NOMO-1 treated with dmso at 0.1 percent for 144 hours (cell line): ENCODE results near the gene SPRY4.
"Not testable (repeated sequence)": the region's sequence is repeated elsewhere in the genome, so short reads cannot be mapped to it uniquely, and the experiment has no call there.

Experiments used
- DNase-seq: peaks from one replicate; lab custom pipeline; 2025; ENCODE audit not compliant: unreplicated experiment; lab: John Stamatoyannopoulos, UW

The SPRY4 gene

GRCh38 chr5:142316051-142316450 lies 8.8 kb downstream of the SPRY4 start:
- DNase-seq, result peak; percentile 13

- no peak for DNase-seq
Measured at GRCh38 chr5:142315096-142315900, 9.5 kb downstream of the SPRY4 start.

DNA sequence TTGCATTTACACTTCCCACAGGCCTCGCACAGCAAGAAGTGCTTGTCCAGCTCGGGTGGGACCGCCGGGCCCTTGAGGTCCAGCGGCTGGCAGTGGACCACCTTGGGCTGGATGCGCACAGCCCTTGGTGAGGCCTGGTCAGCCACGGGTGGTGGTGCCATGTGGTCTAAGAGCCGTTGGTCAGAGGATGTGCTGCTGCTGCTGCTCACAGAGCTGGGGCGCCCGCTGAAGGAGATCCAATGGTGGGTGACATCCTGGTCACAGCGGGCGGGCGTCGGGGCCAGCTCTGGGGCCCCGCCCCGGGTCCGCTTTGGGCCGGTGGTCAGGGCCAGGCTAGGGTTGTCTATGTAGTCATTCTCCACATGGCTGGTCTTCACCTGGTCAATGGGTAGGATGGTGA lies 10.2 kb downstream of the SPRY4 start:
- DNase-seq, result no peak

DNA sequence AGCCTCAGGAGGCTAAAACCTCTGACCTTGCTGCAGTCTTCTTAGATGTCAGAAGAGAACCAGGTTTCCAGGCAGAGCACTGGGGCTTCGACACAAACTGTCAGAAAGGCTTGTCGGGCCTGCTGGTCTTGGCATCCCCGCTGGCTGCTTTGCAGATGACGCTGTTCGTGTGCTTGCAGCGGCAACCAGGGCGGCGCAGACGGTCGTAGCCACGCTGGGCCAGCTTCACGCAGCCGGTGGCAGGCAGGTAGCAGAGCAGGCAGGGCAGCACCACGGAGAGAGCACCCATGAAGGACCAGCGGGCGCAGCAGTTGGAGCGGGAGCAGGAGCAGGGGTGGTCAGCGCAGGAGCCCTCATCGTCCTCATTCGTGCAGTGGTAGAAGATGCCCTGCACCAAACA lies 10.7 kb downstream of the SPRY4 start:
- DNase-seq, result no peak

- no peak for DNase-seq
Measured at GRCh38 chr5:142313682-142314081, 11.1 kb downstream of the SPRY4 start.

GRCh38 chr5:142313275-142313674 lies 11.5 kb downstream of the SPRY4 start:
- DNase-seq, result no peak

- no peak for DNase-seq
Measured at GRCh38 chr5:142312399-142312798, 12.4 kb downstream of the SPRY4 start.

GRCh38 chr5:142311725-142312124 lies 13.1 kb downstream of the SPRY4 start:
- no peak for DNase-seq

- no peak for DNase-seq
Measured at GRCh38 chr5:142310803-142311202, 14.0 kb downstream of the SPRY4 start.

DNA sequence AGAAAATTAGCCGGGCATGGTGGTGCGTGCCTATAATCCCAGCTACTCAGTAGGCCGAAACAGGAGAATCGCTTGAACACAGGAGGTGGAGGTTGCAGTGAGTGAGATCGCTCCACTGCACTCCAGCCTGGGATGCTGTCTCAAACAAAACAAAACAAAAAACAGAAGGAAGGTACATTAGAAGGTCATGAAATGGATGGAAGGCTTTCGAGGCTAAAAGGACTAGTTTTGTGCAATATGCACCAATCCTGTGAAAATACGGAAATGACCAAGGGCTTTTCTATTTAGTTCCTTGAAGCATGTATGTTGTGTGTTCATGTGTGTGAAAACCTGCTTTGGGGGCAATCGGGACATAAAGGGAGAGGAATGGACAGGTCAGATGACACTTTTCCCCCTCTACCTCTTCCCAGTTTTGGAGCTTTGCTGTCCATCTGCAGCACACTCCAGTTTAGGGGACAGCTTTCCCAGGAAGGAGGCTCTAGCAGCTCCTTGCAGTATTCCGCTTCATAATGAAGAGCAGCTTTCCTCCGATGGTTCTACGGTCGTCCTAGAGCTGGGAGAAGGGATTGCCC lies 15.0 kb downstream of the SPRY4 start:
- no peak for DNase-seq

DNA sequence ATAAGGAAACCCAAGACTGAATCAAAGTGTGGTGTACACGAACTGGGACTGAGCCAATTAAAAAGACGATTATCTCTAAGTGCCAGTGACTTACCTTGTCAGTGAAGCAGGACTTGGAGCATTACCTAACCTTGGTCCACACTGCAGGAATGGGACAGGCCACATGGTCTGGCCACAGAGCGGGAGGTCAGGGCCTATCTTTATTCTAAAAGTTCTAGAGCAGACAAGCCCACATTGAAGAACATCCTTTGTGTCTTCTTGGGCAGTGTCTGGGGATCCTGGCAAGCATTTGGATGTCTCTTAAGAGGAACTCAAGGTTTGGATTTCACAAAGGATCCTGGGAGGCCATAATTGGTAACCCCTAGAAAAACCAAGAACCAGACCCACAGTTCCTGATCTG lies 16.5 kb downstream of the SPRY4 start:
- no peak for DNase-seq

DNA sequence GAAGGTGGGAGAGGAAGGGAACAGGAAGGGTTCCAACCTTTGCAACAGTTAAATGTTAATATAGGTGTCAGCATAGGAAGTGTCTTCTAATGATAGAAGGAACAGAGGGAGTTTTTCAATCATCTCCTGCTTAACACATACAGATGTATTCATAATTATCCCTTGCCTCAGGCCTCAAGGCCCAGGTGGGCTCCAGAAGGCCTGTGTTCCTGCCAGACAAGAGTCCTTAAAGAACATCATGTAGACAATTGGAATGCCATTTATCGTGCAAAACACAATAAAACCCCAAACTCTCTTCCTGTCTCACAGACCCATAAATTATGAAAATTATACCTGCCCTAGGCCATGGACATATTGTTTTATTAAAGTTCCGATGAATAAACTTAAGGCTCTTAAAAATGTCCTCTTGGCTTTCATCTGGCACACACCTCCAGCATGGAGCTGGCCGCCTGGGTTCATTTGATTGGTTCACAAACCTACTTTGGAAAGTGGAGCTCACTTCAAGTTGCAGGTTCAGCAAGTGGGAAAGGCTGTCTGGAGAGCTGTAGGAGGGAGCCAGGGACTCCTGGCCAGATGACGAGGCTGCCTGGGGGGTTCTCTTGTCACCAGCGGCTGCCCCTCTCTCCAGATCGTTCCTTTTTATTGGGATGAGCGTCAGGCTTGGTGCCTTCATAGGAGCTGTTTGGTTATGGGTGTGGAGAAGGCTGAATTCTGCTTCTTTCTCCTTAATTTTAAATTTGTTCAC lies 17.5 kb downstream of the SPRY4 start:
- no peak for DNase-seq

- DNase-seq, result no peak
Measured at GRCh38 chr5:142306077-142306502, 18.7 kb downstream of the SPRY4 start.

DNA sequence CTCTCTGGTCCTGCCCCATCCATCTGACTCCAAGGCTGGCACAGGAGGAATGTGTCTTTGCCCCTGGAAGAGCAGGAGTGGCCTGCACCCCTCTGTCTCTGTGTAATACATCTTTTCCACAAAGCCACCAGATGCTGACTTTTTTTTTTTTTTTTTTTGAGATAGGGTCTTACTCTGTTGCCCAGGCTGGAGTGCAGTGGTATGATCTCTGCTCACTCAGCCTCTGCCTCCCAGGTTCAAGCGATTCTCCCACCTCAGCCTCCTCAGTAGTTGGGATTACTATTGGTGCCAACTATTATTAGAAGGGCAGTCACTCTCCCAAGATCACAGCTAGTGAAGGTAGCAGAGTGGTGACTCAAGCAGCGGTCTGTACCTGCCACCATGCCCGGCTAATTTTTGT lies 19.6 kb downstream of the SPRY4 start:
- no peak for DNase-seq

DNA sequence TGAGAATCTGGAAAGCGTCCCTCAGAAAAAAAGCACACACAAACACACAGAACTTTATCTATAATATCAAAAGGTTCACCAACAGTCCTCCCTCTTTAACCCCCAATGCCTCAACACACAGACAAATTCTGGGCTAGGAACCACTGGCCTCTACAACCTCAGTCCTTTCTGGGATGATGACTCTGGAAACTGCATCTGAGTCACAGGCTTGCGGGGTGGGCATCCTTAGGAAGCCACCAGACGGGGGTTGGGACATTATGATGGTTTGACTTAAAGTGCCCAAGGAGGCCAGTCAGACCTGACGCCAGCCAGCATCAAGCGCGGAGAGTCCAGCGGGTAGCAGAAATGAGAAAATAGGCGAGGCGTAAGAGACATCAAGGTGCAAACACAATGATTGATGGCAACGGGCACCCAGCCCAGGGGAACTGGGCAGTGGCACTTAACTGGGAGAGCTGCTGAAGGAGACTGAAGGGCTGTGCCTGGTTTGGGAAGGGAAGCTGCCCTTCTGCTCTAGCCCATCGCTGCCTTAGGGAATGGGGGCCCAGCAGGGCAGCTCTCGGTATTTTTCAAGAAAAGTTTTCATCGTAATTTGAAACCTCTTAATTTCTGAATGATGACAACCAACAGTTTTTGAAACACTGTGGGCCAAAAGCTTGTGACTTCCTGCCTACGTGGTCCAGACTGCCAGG lies 20.7 kb downstream of the SPRY4 start:
- DNase-seq, result no peak

DNA sequence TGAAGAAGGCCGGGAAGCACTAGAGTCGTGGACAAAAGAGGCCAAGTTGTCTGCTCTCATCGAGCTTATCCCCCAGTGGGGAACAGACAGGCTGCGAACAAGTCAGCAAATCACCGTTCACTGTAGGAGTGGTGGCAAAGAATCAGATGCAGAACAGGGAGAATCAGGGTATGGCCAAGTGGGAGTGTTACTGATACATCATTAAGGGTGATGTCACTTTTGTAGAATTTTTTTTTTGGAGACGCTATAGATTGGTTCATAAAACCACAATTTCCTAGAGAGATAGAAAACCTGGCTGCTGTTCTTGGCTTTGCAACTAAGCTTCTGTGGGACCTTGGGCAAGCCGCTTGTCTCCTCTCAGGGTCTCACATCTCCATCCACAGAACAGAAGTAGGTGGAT lies 21.3 kb downstream of the SPRY4 start:
- DNase-seq, result no peak

DNA sequence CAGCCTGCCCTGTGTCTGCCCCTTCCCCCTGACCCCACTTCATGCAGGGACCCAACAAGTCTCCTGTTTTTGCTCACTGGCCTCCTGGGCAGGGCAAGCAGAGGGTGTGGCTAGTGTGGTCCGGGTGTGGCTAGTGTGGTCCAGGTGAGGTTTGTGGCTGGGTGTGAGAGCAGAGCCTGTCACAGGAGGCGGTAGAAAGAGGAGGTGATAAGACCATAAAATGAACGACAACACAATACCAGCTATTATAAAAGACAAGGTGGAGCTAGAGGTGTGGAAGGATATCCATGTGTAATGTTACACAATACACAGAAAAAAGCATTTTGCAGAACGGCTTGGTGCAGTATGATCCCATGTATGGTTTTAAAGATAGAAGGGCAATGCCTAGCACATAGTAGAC lies 23.3 kb downstream of the SPRY4 start:
- DNase-seq, result no peak

- DNase-seq, result no peak
Measured at GRCh38 chr5:142300677-142301076, 24.1 kb downstream of the SPRY4 start.

- DNase-seq, result no peak
Measured at GRCh38 chr5:142298789-142299188, 26.0 kb downstream of the SPRY4 start.

- DNase-seq, result not testable (repeated sequence)
Measured at GRCh38 chr5:142297786-142298185, 27.0 kb downstream of the SPRY4 start.

- no peak for DNase-seq
Measured at GRCh38 chr5:142296914-142297417, 27.9 kb downstream of the SPRY4 start.
